SKM-1 (cell line): ENCODE measurements around the gene KIF25.

Experiments used
- DNase-seq: peaks from one replicate; lab custom pipeline; 2025; ENCODE audit not compliant: unreplicated experiment; lab: John Stamatoyannopoulos, UW

Gene KIF25, protein sequence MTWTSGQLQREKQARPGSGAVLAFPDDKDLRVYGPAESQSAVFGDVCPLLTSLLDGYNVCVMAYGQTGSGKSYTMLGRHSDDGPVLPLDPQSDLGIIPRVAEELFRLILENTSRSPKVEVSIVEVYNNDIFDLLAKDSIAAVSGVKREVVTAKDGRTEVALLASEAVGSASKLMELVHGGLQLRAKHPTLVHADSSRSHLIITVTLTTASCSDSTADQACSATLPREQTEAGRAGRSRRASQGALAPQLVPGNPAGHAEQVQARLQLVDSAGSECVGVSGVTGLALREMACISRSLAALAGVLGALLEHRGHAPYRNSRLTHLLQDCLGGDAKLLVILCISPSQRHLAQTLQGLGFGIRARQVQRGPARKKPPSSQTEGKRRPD

DNA sequence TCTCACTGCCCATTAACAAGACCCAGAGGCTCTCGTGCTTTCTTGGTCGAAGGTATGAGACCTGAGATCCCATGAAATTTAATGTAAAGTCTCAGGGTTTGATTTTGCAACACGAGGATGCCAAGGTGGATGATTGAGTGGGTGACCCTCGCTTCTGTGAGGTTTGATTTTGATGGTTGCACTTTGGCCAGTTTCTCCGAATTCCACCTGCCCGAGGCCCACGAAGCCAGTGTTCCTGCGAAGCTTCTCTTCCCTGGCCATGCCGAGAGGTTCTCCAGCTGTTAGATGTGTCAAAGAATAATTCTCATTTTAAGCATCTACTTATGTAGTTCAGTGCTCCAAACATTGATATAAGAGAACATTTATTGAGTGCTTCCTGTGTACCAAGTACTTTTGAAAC is at the start of gene KIF25:
TSS of gene KIF25 (plus strand) at position 30 of the 400 bp plus-strand sequence. CDS start 31,915 bp downstream, outside the sequence.
- DNase-seq = no peak

DNA sequence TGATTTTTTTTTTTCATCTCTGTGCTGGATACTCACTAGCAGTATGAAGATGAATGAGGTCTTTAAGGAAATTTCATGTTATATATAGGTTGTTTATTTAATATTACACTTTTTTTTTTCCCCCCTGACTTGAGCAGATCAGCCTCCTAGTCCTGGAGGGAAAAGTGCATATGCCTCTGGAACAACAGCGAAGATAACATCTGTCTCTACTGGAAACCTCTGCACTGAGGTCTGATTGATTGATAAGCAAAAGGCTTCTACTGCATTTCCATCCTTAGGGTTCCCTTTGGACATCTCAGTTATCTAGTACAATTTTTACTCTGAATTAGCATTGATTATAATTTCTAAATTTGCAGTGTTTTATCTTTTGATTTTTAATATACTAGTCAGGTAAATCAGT is 49.8 kb upstream of the KIF25 start:
- no peak for DNase-seq

DNA sequence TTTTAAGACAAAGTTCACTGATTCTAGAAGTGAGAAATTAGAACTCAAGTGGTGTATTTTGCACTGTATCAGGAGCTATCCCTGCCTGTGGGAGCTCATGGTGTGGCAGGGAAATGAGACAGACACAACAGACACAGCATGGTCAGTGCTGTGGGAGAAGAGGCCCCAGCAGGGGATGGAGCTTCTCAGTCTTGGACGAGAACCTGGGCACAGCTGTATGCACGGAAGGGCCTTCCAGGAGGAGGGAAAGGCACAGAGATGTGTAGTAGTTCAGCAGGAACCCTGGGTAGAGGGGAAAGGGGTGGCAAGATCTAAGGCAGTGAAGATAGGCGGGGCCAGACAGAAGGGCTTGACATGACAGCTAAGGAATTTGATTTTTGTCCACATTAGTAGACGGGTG is 48.8 kb upstream of the KIF25 start:
- no peak for DNase-seq

DNA sequence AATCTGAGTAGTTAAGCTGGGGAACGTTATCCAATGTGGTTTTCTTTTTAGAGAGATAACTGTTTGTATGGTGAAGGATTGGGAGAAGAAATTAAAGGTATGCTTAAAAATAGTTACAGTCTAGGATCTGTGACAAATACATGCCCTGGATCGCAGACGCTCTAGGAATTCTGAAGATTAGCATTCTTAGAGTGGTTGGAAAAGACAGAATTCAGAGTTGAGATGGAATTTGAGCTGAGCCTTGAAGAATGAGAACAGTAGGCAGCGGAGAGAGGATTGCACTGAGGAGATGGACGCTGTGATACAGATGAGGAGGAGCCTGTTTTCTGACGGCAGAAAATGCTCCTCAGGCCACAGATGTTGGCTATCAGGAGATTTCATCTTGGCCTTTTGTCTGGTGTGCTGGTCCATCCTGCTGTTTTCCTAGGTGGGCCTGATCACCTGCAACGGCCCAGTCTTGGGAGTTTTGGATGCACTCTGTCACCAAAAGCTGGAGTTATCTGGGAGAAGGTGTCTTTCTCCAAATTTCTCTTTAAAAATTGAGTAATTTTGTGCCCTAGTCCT is 48.3 kb upstream of the KIF25 start:
- no peak for DNase-seq

DNA sequence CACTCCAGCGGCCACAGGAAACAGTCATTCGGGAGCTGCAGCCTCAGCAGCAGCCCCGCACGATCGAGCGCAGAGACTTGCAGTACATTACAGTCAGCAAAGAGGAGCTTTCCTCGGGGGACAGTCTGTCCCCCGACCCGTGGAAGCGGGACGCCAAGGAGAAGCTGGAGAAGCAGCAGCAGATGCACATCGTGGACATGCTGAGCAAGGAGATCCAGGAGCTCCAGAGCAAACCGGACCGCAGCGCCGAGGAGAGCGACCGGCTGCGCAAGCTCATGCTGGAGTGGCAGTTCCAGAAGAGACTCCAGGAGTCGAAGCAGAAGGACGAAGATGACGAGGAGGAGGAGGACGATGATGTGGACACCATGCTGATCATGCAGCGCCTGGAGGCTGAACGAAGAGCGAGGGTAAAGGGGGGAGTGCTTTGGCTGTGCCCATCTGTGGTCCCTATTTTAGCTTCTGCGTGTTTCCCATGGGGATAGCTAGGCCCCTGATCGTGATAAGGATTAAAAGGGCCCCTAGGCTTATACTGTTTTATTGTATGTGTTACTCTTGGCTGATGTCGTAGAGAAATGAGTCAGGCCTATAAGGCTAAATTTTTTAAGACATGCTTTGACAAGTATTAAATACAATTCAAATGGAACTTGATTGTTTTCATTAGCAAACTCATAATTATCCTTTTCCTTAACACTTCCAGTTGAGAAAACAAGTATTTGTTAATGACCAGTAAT is 45.5 kb upstream of the KIF25 start:
- no peak for DNase-seq

DNA sequence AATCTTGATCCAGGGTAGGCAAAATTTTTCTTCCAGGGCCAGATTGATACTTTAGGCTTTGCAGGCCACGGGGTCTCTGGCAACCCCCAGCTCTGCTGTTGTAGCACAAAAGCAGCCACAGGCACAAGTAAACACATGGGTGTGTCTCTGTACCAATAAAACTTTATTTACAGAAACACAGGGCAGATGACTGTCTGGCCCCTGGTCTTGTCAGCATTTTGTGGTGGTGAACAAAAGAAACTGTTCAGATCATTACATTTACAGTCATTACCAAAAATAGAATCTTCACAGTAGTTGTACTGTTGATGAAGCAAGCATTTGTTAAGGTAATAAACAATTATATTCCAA is 45.0 kb upstream of the KIF25 start:
- DNase-seq = no peak

DNA sequence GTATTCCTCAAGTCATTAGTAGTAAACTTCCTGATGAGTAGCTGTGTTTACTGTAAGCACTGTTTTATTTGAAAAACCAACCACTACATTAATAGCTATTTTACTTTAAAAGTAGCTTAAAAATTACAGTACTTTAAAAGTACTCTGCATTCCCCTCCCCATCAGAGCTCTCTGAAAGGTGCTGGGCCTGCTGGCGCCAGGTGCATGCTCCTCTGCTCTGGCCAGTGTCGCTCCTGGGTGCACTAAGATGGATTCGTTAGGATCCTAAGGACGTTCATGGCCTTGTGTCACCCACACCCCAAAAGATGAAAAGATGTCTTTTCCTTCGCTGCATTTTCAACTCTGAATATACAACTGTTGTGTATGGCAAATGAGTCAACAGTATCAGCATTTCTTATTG is 43.9 kb upstream of the KIF25 start:
- no peak for DNase-seq

DNA sequence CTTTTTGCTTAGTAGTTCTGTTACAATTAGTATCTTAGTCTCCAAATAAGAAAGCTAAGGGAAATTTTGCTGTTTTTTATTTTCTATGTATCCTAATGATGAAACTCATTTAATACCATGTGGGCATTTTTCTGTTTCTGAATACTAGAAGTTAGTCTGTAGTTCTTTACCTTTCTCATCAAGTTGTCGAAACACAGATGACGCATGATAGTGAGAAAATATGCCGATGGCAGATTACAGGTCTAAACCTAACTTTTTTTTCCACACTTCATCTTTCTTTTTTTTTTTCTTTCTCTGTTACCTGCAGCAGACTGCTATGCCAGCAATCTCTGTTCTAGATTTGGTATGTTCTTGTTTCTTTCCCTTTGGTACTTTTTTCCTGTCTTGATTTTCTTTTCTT is 43.3 kb upstream of the KIF25 start:
- no peak for DNase-seq

DNA sequence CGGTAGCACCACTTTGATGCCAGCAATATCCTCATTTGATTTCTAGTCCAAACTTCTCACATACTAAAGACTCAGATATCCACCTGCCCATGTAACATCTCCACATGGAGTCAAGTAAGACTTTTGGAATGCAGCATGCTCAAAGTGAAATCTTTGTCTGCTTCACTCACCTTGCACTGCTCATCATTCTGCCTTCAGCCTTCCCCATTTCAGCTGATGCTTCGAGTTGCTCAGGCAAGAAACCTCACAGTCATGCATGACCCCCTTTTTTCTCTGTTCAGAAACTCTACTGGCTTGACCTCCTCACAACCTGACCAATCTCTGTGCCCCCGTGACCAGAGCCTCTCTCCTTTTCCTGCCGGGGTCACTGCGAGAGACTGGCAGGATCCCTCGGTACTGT is 41.0 kb upstream of the KIF25 start:
- no peak for DNase-seq

DNA sequence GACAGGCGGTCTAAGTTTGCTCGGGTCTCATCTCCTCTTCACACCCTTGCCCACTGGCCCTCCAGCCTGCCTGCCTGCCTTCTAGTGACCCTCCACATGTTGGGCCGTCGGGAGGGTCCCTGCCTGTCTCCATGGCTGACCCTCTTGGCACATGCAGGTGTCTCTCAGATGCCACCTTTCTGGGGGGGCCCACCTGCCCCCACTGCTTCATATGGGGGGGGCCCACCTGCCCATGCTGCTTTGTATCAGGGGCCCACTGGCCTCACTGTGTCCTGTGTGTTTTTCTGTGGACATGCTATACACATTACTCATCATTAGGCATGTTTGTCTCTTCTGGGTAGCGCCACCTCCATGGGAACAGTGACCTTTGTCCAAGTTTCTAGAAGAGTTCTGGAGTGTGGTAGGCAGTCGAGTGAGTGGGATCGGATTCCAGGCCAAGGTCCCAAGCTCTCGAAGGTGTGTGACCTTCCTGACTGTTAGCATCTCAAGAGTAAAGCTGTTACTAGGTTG is 40.4 kb upstream of the KIF25 start:
- no peak for DNase-seq

DNA sequence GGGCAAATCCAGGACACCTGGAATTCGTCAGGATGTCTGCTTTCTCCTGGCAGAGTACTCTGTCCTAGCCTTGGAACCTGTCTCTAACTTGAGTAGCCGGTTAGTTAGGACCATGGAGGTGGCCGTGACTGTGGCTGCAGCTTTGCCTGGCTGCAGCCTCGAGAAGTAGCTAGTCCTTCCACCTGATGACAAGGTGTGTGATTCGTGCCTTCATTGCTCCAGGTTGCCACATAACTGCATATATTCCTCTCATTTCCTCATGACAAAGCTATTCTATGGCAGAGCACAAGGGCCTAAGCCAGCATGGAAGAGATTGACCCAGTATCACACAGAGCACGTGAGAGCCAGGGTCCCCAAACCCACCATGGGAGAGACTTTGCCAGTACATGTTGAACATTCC is 39.8 kb upstream of the KIF25 start:
- no peak for DNase-seq

DNA sequence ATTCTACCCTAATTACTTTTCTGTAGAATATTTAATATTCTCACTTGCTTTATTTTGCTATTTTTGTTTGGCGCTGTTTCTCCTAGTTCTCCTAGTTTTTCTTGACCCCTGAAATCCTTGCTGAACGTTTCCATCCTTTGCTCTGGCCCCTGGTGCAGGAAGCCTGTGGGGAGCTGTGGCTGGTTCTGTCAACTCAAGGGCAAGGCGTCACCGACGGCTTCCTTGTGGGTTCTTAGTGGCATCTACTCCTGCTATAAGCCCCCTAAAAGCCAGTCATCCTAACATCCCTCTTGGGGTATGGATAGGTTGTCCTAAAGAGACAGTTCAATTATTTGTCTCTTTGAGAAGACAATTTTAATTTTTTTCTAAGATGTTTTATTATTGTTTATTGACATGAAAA is 36.9 kb upstream of the KIF25 start:
- DNase-seq = no peak

DNA sequence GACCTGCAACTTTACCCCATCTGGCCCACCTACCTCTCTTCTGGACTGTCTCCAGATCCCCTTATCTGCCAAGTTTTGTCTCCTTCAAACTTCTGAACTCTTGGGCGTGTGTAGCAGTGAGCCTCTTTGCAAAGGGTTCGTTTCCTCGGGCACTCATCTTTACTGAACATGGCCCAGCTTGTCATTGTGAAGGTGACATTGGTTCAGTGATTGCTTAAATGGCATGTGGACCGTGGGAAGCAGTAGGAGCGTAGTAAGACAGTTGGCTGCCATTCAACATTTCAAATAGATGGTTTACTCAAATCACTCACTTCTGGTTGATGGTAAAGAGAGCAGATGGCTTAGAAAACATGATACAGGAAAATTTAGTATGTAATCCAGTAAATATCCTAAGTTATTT is 34.8 kb upstream of the KIF25 start:
- DNase-seq = no peak

DNA sequence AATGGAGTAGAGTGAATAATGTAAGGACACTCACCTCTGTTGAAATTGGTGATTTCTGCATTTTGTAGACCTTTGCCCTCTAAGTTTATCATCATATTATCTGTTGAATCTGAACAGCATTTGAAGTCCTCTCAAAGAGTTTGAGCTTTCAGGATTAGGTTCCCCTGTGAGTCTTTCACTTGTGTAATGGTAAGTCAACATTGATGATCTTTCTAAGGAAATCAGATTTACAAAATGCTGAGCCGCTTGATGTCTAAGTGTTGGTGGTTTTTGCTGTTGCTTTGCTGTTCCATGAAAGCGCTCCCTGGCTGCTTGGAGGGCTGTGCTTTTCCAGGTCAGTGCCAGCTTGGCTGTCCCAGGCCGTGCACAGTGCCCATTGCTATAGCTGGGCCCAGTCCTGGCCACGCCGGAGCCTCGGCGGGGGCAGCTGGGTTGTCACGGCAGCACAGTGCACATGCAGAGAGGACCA is 33.8 kb upstream of the KIF25 start:
- no peak for DNase-seq

DNA sequence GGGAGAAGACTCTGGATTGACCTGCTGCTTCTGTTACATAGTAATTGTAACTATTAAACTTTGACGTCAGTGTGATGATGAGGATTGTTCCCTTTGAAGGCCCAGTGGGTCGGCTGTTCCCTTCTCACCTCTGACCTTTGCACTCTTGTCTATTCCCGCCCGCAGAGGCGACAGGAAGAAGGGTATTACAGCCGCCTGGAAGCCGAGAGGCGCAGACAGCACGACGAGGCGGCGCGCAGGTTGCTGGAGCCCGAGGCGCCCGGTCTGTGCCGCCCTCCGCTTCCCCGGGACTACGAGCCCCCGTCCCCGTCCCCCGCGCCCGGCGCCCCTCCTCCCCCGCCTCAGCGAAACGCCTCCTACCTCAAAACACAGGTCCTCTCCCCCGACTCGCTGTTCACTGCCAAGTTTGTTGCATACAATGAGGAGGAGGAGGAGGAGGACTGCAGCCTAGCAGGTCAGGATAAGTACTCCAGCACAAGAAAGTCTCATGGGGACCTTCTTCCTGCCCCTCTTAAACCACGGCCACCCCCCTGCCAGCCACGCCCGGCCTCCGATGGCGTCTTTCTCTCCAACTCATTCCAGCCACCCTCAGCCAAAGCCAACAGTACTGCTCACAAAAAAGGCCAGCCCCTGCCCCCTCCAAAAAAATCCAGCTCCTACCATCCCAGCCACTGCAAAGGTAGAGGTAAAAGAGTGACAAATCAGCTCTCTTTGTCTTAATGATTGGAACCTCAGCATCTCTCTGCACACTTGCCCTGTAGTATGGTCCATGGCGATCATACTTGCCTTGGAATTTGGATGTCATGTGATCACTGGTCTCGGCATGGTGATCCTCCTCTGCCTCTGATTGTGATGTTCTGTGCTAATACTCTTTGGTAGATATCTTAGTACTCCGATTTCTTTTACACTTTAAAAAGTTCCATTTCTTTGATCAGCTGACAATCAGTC is 31.6 kb upstream of the KIF25 start:
- DNase-seq = no peak

DNA sequence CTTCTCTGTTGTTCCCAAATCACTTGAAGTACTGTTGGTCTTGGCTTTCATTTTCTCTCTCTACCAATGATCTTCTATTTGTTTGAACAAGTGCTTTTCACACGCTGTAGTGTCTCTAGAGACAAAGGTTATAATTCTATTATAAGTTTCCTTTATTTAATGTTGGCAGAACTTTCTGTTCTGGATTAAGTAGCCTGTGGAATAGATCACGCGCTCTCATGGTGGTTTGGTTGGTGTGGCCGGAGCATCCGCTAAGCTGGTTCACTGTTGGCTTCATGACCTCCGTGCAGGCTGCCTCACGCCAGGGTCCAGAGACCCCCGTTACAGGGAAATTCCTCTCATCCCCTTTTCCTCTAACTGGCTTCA is 30.9 kb upstream of the KIF25 start:
- no peak for DNase-seq

DNA sequence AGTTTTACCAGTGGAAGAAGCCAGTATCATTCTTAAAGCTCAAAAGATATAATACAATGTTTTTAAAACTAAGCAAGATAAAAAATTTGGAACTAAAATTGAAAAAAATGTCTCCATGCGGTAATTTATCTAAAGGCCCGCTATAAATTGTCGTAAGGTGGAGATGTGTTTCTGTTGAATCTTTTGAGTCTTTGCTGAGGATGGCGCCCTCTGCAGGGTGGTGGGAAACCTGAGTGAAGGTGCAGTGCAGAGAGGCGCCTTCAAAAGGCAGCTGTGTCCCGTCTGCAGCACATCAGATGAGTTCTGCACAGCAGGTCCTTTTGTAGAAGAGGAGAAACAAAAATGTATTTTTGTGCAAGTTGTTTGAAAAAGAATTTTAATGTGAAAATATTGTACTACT is 29.4 kb upstream of the KIF25 start:
- DNase-seq = no peak

DNA sequence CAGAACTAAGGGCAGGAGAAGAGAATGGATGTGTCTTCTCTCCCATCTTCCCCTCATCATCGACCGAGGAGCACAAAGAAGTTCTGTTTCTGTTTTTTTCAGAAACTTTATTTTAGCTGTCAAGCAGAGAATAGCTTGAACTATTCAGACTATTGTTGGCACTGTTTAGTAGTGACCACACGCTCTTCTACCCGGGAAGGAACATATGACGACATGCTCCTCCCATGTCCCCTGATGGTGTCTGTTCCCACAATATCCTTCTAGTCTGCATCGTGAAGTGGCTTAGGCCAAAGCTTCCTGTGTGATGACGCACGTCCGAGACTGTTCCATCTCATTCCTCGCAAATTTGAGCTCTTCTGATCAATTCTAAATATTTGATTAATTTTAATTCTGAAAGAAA is 27.2 kb upstream of the KIF25 start:
- no peak for DNase-seq

DNA sequence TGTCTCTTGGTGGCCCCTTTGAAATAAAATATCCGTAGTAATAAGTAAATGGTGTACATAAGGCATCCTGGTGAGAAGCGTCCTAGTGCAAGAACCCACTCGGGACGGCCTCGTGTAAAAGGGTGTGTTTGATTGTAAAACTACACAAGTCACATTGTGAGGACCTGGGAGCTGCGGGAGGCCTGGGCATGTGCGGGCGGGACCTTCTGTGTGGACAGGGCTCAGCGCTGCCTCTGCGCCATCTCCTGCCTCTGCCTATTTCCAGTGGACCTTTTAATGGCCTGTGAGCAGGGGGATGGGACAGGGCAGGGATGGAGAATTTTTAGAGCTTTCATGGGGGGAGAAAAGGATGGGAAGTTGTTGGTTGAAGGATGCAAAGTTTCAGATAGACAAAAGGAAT is 25.3 kb upstream of the KIF25 start:
- DNase-seq = no peak

DNA sequence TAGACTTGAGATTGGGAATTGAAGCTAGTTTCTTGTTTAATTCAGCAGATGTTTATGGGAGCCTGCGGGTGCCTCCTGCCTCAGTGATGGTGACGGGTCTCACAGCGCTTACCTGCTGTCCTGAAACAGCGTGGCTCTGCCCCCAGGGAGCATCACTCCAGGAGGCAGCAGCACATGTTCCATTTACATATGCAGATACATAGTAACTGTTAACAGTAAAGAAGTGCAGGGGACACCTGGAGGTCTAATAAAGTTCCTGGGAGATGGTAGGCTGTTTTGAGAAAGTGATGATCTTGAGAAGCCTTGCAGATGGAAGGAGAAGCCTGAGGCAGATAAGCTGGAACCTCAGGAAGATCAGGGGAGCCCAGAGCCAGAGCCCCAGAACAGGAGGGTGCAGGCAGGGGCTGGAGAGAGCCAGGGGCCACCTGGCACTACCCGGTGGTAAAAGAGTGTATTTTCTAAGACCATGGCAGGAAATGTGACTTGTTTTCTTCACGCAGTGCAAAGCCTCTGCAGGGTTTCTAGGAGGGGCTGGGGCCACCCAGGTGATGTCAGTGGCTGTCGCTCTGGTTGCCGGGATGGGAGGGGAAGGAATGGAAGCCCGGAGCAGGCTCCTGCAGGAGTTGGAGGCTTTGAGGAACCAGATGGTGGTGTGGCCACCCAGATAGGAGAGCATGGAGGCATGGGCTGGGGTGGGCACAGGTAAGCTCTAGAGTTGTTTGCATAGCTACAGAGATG is 24.2 kb upstream of the KIF25 start:
- no peak for DNase-seq
